Activated CD4-positive, alpha-beta T cell treated with anti-CD3 and anti-CD28 coated beads, Interleukin-2, amount 10 ng/mL, durations not matched to agents 7 days and 5 days (primary cell): ENCODE results near the gene NUP214. TPM values are rescaled to one million over a fixed set of nuclear protein-coding genes. Genes with fewer than 3 reads are reported as not detected.
A peak's percentile ranks its signal among the peaks of the same experiment; 100 is the strongest.

Experiments used
- CTCF ChIA-PET: fragments of 350-600 bp; sonication (Branson Sonifier 250); formaldehyde crosslinking; loops from one replicate; lab custom pipeline; 2021; ENCODE audit warnings: antibody characterized with exemption; lab: Charles Lee
- POLR2A ChIA-PET: fragments of 350-600 bp; sonication (Branson Sonifier 250); formaldehyde crosslinking; loops from one replicate; lab custom pipeline; 2021; ENCODE audit warnings: antibody characterized with exemption; lab: Charles Lee
- DNase-seq: peaks from one replicate; pipeline ENCODE4 v3.0.0-alpha.2; 2020
- H3K27ac Mint-ChIP-seq: one replicate; pipeline ENCODE4 v1.8.0; 2021; ENCODE audit warnings: mild to moderate bottlenecking, moderate library complexity, mixed read lengths
- H3K27me3 Mint-ChIP-seq: one replicate; pipeline ENCODE4 v1.8.0; 2021; ENCODE audit warnings: mixed read lengths
- H3K36me3 Mint-ChIP-seq: one replicate; pipeline ENCODE4 v1.8.0; 2021; ENCODE audit warnings: low read depth, mixed read lengths
- H3K4me1 Mint-ChIP-seq: one replicate; pipeline ENCODE4 v1.8.0; 2021; ENCODE audit warnings: mixed read lengths
- H3K4me3 Mint-ChIP-seq: one replicate; pipeline ENCODE4 v1.8.0; 2021; ENCODE audit warnings: mild to moderate bottlenecking, moderate library complexity, mixed read lengths
- H3K9me3 Mint-ChIP-seq: one replicate; pipeline ENCODE4 v1.8.0; 2021; ENCODE audit warnings: mixed read lengths
- total RNA-seq, 2 experiments: library from RNA; stranded (reverse); gene quantifications; one replicate each; pipeline ENCODE4 v1.2.3, GENCODE V29; 2021

The NUP214 gene
- total RNA-seq, 2 experiments from 2014 or later = 58.0 to 69.4 TPM

DNA sequence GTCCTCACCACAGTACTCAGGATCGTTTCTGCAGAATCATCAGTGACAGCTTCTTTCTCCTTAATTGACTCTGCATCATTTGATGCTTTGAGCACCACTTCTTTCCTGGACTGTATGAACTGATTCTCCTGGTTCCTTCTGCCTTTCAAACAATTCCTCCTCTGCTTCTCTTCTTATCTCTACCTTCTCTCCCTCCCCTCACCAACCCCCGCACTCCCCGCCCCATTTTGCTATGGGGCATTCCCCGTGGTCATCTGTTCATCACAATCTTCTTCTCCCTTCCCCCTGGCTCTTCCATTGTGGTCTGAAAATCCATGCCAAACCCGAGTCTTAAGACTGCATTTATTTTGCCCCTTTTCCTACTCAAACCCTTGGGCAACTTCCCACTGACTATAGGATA, 93.0 kb downstream of the NUP214 start:
- H3K27ac Mint-ChIP-seq = no peak overlapping the region
- ChIA-PET POLR2A (no interaction called here), CTCF (no interaction called here)
- peaks cover 1% of the 10 kb centered on the region for H3K4me1 Mint-ChIP-seq
- H3K4me3 Mint-ChIP-seq = no peak overlapping the region
- DNase-seq = no peak
- H3K27me3 Mint-ChIP-seq = no peaks in the 10 kb centered on the region
- no peaks in the 10 kb centered on the region for H3K9me3 Mint-ChIP-seq
- H3K36me3 Mint-ChIP-seq = peaks cover 36% of the 10 kb centered on the region

DNA sequence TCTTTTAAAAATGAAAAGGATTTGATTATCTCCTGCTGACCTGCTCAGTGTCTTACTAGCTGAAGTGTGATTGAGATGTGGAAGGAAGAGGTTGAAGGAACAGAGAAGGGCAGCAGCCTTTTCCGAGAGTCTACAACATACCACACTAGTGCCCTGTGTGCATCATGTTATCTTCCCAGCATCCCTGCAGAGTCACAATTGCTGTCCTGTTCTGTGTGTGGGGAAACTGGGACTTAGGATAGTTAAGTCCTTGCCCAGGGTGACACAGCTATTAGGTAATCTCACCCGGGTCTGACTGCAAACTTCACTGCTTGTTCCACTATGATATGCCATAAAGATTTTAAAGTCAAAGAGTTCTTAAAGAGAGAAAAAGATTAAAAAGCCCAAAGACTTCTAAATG, 95.1 kb downstream of the NUP214 start:
- ChIA-PET CTCF (no interaction called here), POLR2A (no interaction called here)
- DNase-seq = no peak
- H3K4me1 Mint-ChIP-seq = peaks cover 6% of the 10 kb centered on the region
- no peaks in the 10 kb centered on the region for H3K27me3 Mint-ChIP-seq
- H3K27ac Mint-ChIP-seq = no peak overlapping the region
- H3K4me3 Mint-ChIP-seq = no peak overlapping the region
- peaks cover 37% of the 10 kb centered on the region for H3K36me3 Mint-ChIP-seq
- H3K9me3 Mint-ChIP-seq = no peaks in the 10 kb centered on the region

DNA sequence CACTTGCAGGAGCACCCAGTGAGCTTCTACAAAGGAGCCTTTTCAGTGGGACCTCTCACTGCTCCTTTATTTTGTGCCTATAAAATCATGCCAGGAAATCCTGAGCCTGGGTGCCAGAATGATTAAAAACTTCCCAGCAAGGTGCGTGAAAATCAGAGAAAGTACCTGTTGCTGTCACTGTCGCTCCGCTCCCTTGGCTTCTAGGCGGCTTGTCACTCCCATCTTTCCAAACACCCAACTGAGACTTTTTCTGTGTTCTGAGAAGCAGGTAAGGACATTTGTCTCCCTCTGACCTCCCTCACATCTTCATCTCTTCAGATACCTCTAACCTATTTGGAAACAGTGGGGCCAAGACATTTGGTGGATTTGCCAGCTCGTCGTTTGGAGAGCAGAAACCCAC, 97.1 kb downstream of the NUP214 start:
- no peak overlapping the region for H3K4me3 Mint-ChIP-seq
- peaks cover 5% of the 10 kb centered on the region for H3K4me1 Mint-ChIP-seq
- POLR2A ChIA-PET = no interaction called here
- peaks cover 34% of the 10 kb centered on the region for H3K36me3 Mint-ChIP-seq
- no peaks in the 10 kb centered on the region for H3K27me3 Mint-ChIP-seq
- H3K9me3 Mint-ChIP-seq = no peaks in the 10 kb centered on the region
- CTCF ChIA-PET = no interaction called here
- no peak for DNase-seq
- H3K27ac Mint-ChIP-seq = no peak overlapping the region

DNA sequence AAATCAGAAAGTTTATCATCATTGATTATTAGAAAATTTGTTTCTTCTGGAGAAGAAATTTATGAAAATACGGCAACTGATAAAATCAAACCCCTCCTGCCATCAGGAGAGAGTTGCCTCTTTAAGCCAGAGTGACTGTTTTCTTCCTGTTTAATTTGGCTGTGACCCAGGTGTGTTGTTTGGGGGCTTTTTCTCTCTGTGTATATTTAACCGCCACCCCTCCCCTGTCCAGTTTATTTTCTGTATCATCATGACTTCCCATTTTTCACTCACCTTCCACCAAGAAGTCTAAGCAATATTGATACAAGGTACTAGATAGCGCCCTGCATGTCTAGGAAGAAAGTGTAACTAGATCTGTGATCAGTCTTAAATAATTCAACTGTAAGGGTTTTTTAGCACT, 100.8 kb downstream of the NUP214 start:
- Mint-ChIP-seq H3K27ac (no peak overlapping the region), H3K27me3 (no peaks in the 10 kb centered on the region), H3K9me3 (no peaks in the 10 kb centered on the region), H3K4me3 (no peak overlapping the region), H3K4me1 (peaks cover 9% of the 10 kb centered on the region), H3K36me3 (peaks cover 32% of the 10 kb centered on the region)
- POLR2A ChIA-PET = no interaction called here
- no peak for DNase-seq
- CTCF ChIA-PET = no interaction called here

DNA sequence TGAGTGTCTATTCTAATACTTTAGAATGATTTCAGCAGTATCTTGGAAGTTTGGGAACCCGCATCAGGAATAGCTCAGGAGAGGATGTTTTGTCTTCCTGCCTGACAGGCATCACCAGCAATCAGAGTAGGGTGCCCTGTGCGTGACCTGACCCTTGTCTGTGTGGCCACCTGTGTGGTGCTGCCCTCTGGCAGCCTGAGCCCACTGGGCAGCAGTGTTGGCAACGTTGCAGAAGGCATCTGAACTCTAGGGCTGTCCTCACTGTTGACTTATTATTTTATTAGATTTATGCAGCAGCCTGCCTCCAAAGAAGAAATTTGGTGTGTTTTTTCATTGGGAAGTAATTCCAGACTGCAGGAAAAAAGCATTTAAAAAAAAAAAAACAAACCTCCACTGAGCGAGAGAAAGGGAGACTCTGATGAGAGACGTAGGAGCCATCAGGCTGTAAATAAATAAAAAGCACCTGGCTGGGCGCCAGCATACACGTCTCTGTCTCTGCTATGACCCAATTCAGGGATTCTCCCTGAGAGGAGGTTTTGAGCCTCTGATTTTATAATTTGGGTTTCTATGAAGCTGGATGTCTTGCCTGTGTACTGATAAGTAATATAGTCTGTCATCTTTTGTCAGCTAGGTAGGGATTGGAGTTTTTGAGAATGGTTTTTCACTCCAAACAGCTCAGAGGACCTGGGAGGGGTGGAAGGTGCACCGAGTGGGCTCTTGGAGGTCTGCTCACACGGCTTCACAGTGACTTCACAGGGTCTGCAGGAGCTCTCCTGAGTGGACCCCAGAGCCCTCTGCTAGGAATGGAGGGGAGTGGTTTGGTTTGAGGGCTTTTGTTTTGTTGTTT, 101.9 kb downstream of the NUP214 start:
- Mint-ChIP-seq H3K4me1 (peaks cover 9% of the 10 kb centered on the region), H3K4me3 (no peak overlapping the region), H3K9me3 (no peaks in the 10 kb centered on the region), H3K36me3 (peaks cover 35% of the 10 kb centered on the region), H3K27ac (no peak overlapping the region), H3K27me3 (no peaks in the 10 kb centered on the region)
- ChIA-PET CTCF (no interaction called here), POLR2A (no interaction called here)
- no peak for DNase-seq

DNA sequence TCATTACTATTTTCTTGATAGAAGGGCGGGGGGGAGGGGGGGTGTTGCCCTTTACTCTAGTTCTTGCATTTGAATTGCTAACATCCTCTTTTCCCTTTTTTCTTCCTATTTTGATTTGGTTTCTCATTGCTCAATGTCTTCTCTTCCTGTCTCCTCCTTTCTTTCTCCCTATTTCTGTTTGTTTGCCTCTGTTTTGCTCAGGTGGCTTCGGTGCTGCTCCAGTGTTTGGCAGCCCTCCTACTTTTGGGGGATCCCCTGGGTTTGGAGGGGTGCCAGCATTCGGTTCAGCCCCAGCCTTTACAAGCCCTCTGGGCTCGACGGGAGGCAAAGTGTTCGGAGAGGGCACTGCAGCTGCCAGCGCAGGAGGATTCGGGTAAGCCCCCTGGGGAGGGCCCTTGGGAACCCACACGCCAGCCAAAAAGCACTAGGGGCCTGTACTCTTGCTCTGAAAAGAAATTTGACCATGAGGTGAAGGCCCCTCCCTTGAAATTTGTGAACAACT, 102.6 kb downstream of the NUP214 start:
- Mint-ChIP-seq H3K4me1 (peaks cover 9% of the 10 kb centered on the region), H3K4me3 (no peak overlapping the region), H3K27ac (no peak overlapping the region), H3K9me3 (no peaks in the 10 kb centered on the region), H3K27me3 (no peaks in the 10 kb centered on the region), H3K36me3 (peaks cover 35% of the 10 kb centered on the region)
- no peak for DNase-seq
- ChIA-PET POLR2A (no interaction called here), CTCF (no interaction called here)

DNA sequence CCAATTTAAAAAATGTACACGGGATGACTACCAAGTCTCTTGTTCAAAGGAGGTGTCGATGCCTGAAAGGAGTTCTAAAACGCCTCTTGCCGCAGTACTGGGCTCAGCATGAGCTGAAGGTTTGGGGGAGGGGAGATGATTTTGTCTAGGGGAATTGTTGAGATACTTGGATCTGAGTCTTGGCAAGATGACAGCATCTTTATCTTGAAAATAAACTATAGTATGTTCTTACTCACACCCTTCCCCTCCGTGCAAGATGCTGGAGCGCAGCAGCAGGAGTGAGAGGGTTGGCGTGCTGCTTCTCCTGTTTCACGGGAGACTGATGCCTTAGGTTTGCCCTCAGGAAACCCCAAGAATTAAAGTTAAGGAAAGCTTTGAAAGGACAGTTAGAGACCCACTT, 103.6 kb downstream of the NUP214 start:
- Mint-ChIP-seq H3K27me3 (no peaks in the 10 kb centered on the region), H3K4me1 (peaks cover 17% of the 10 kb centered on the region), H3K9me3 (no peaks in the 10 kb centered on the region), H3K27ac (peak overlapping the region; percentile 9), H3K36me3 (peaks cover 41% of the 10 kb centered on the region), H3K4me3 (no peak overlapping the region)
- DNase-seq = no peak
- CTCF ChIA-PET = no interaction called here
- POLR2A ChIA-PET = no interaction called here

DNA sequence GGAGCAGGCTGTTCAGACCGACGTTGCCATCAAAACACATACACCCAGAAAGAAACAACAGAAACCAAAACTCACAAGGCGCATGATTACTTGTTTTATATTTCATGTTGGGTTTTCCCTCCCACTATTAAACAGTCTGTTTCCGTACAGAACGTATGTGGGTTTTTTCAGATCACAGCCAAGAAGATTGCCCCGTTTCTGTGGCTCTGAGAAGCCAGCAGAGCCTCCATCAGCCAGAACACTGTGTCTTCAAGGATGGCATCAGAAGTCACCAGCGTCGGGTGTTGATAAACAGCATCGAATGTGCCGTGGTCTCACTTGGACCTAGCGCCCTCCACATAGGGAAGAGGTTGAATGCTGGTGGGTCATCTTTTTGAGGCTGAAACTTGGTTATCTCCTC, 108.2 kb downstream of the NUP214 start:
- H3K4me3 Mint-ChIP-seq = peak overlapping the region; percentile 31
- ChIA-PET CTCF (interaction anchor here (1.0 kb wide), 1 partner anchor 34 kb away, joined by 4 read pairs; no protein-coding TSS in a partner anchor), POLR2A (no interaction called here)
- H3K9me3 Mint-ChIP-seq = no peaks in the 10 kb centered on the region
- H3K4me1 Mint-ChIP-seq = peaks cover 39% of the 10 kb centered on the region
- DNase-seq = no peak
- peak overlapping the region; percentile 80 for H3K27ac Mint-ChIP-seq
- H3K36me3 Mint-ChIP-seq = peaks cover 50% of the 10 kb centered on the region
- no peaks in the 10 kb centered on the region for H3K27me3 Mint-ChIP-seq

DNA sequence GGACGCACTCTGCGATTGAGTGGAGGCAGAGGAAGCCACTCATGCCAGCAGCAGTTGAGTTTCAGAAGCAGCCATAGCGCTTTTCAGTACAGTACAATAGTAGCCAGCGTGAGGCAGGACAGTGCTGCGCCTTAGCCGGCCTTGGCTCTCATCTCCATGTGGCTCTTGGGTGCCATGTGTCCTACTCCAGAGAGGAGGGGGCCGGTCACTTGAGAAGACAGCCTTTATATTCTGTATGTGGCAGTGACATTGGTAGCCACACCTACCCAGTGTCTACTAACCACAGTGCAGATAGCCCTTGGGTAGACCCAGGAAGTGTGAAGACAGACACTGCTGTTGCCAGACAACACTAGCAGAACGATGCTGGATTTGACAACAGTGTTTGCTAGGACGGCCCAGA, 108.6 kb downstream of the NUP214 start:
- POLR2A ChIA-PET = no interaction called here
- H3K9me3 Mint-ChIP-seq = no peaks in the 10 kb centered on the region
- DNase-seq = no peak
- H3K4me1 Mint-ChIP-seq = peaks cover 43% of the 10 kb centered on the region
- H3K4me3 Mint-ChIP-seq = no peak overlapping the region
- peaks cover 47% of the 10 kb centered on the region for H3K36me3 Mint-ChIP-seq
- peak overlapping the region; percentile 80 for H3K27ac Mint-ChIP-seq
- CTCF ChIA-PET = interaction anchor here (1.0 kb wide), 1 partner anchor 34 kb away, joined by 4 read pairs; no protein-coding TSS in a partner anchor
- H3K27me3 Mint-ChIP-seq = no peaks in the 10 kb centered on the region

DNA sequence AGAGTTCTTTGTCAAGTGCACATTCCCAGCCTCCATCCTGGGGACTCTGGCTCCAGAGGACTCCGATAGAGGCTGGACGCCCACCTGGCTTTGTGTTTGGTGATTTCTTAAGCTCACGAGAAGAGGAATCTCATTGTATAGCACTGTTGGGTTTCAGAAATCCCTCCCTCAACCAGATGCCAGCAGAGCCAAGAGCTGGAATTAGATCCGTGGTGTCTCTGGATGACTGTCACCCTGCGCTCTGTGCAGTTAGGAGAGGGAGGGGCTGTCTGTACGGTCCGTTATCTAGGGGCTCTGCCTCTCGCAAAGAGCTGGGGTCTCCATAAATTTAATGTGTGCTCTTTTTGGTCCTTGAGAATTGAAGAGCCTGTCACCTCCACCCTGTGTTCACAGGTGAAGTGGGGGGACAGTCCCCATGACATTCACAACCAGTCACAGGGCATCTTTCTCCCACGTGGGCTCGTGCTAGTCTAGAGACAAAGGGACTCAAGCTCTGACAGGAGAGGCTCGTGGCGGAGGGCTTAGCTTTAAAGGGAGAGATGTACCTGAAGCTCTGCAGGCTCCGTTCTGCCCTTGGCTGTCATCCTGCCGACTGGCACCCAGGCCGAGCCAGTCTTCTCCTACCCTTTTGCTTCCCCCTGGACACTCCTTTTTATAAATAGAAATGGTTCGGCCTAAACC, 109.6 kb downstream of the NUP214 start:
- no peaks in the 10 kb centered on the region for H3K27me3 Mint-ChIP-seq
- POLR2A ChIA-PET = no interaction called here
- H3K36me3 Mint-ChIP-seq = peaks cover 43% of the 10 kb centered on the region
- DNase-seq = no peak
- H3K27ac Mint-ChIP-seq = peak overlapping the region; percentile 60
- H3K4me3 Mint-ChIP-seq = no peak overlapping the region
- CTCF ChIA-PET = interaction anchor here (1.1 kb wide), 1 partner anchor 102 kb away, joined by 3 read pairs; no protein-coding TSS in a partner anchor
- H3K4me1 Mint-ChIP-seq = peaks cover 48% of the 10 kb centered on the region
- no peaks in the 10 kb centered on the region for H3K9me3 Mint-ChIP-seq

DNA sequence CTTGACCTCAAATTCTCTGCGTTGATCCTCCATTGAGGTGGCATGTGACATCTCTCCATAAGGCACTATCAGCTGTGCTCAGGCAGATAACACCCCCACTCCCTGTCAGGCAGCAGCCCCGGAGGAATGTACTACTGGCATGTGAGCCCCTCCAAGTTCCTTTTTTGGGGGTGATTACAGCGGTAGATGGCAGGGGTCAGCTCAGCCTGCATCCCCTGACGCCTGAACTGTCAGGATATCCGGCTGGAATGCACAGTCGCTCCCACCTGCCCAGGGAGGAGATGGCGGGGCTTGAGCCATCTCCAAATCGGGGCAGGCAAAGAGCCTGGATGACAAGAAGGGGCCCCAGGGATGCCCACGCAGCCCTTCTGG, 110.1 kb downstream of the NUP214 start:
- no peak for DNase-seq
- ChIA-PET CTCF (interaction anchor here (1.0 to 1.4 kb wide), 3 partner anchors 54 to 101 kb away, joined by 3 read pairs; partner anchors contain the start of gene PLPP7), POLR2A (no interaction called here)
- Mint-ChIP-seq H3K4me3 (no peak overlapping the region), H3K36me3 (peaks cover 39% of the 10 kb centered on the region), H3K27ac (no peak overlapping the region), H3K27me3 (no peaks in the 10 kb centered on the region), H3K4me1 (peaks cover 51% of the 10 kb centered on the region), H3K9me3 (no peaks in the 10 kb centered on the region)

DNA sequence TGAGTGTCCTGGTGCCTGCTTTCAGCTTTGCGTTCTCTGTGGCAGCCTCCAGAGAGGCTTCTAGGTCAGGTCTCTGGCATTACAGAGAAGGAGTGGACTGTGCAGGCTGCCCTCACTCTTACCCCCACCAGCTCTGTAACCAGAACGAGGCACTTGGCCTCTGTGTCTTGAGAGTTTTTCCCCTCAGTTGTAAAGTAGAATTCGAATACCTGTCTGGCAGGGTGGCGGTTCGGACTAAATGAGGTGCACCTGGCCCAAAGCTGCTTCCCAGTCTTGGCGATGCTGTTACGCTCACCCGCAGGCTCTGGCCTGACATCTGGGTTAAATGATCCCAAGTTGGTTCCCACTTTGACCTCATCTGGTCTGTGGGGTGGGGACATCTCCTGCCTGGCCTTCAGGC, 110.8 kb downstream of the NUP214 start:
- CTCF ChIA-PET = interaction anchor here (1.0 to 1.4 kb wide), 2 partner anchors 54 to 55 kb away, joined by 3 read pairs; partner anchors contain the start of gene PLPP7
- peaks cover 35% of the 10 kb centered on the region for H3K36me3 Mint-ChIP-seq
- H3K4me1 Mint-ChIP-seq = peaks cover 51% of the 10 kb centered on the region
- H3K9me3 Mint-ChIP-seq = no peaks in the 10 kb centered on the region
- no peak overlapping the region for H3K27ac Mint-ChIP-seq
- H3K27me3 Mint-ChIP-seq = no peaks in the 10 kb centered on the region
- no peak for DNase-seq
- POLR2A ChIA-PET = no interaction called here
- no peak overlapping the region for H3K4me3 Mint-ChIP-seq

DNA sequence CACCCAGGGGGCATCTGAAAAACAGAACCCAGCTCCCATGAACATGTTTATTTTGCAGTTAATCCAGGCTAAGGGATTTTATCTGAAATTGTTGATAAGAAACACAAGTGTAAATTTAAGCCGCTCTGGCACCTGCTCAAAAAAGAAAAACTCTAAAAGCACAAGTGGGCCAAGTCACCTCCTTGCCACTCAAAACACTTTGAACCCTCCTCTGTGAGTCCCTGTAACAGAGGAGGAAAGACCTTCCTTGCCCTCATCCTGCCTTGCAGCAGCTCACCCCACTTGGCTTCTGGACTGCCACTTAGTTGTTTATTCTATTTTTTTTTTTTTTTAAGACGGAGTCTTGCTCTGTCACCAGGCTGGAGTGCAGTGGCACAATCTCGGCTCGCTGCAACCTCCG, 111.4 kb downstream of the NUP214 start:
- no peaks in the 10 kb centered on the region for H3K27me3 Mint-ChIP-seq
- peaks cover 32% of the 10 kb centered on the region for H3K36me3 Mint-ChIP-seq
- H3K9me3 Mint-ChIP-seq = no peaks in the 10 kb centered on the region
- ChIA-PET CTCF (interaction anchor here (1.4 kb wide), 1 partner anchor 53 kb away, joined by 3 read pairs; the partner anchor contains the start of gene PLPP7), POLR2A (no interaction called here)
- no peak for DNase-seq
- peaks cover 52% of the 10 kb centered on the region for H3K4me1 Mint-ChIP-seq
- peak overlapping the region; percentile 93 for H3K27ac Mint-ChIP-seq
- H3K4me3 Mint-ChIP-seq = no peak overlapping the region
